ENCODE data around the gene RETN.

The RETN gene

DNA sequence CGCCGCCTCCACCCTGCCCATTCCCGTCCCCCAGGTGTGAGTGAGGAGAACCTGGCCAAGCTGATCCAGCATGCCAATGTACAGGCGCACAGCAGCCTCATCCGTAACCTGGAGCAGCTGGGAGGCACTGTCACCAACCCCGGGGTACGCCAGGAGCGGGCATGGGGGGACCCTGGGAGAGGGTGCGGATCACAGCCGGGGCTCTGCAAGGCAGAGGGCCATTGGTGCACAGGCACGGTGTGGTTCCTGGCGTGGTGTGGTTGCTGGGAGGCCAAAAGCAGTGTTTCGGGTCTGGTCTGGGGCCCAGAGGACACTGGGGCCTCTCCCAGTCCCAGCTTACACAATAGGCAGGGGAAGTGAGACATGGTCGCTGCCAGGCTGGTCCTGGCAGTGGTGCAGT, 23.7 kb upstream of the RETN start:
- H3K4me3 ChIP-seq (replicated peaks; ENCODE audit: low read depth, low read length) = no peak overlapping the region
- no peaks in the 10 kb centered on the region for H3K27me3 ChIP-seq (replicated peaks; ENCODE audit: control insufficient read depth, insufficient read depth, low read length)
- no peak for DNase-seq (ENCODE audit: extremely low read depth, insufficient read length)
- H3K36me3 ChIP-seq (ENCODE audit: control insufficient read depth, insufficient read depth, low read length) = peaks cover 18% of the 10 kb centered on the region
- no peak for TF ChIP-seq CTCF (IDR thresholded peaks at IDR 0.05; ENCODE audit: insufficient read depth, low read length, poor library complexity, severe bottlenecking)

- DNase-seq (ENCODE audit: extremely low read depth, insufficient read length) = no peak
- H3K36me3 ChIP-seq (ENCODE audit: control insufficient read depth, insufficient read depth, low read length) = peaks cover 17% of the 10 kb centered on the region
- H3K4me3 ChIP-seq (replicated peaks; ENCODE audit: low read depth, low read length) = no peak overlapping the region
- no peak for TF ChIP-seq CTCF (IDR thresholded peaks at IDR 0.05; ENCODE audit: insufficient read depth, low read length, poor library complexity, severe bottlenecking)
- no peaks in the 10 kb centered on the region for H3K27me3 ChIP-seq (replicated peaks; ENCODE audit: control insufficient read depth, insufficient read depth, low read length)
Measured at GRCh38 chr19:7645656-7646425, 23.0 kb upstream of the RETN start.

DNA sequence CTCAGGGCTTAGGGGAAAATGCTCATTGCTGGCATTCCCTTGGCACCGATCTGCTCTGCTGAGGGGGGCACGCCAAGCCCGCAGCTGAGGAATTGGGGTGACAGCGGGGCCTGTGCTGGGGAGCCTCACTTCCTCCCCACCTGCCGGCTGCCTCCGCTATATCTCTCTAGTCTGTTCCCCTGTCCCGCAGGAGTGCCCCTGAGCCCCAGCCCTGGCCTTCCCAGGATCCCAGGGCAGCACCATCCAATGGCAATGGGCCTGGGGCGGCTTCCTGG, 22.5 kb upstream of the RETN start:
- no peak for DNase-seq (ENCODE audit: extremely low read depth, insufficient read length)
- Histone ChIP-seq H3K27me3 (replicated peaks; ENCODE audit: control insufficient read depth, insufficient read depth, low read length) (no peaks in the 10 kb centered on the region), H3K4me3 (replicated peaks; ENCODE audit: low read depth, low read length) (no peak overlapping the region), H3K36me3 (ENCODE audit: control insufficient read depth, insufficient read depth, low read length) (peaks cover 17% of the 10 kb centered on the region)
- no peak for TF ChIP-seq CTCF (IDR thresholded peaks at IDR 0.05; ENCODE audit: insufficient read depth, low read length, poor library complexity, severe bottlenecking)

- TF ChIP-seq CTCF (IDR thresholded peaks at IDR 0.05; ENCODE audit: insufficient read depth, low read length, poor library complexity, severe bottlenecking) = no peak
- Histone ChIP-seq H3K4me3 (replicated peaks; ENCODE audit: low read depth, low read length) (no peak overlapping the region), H3K27me3 (replicated peaks; ENCODE audit: control insufficient read depth, insufficient read depth, low read length) (no peaks in the 10 kb centered on the region), H3K36me3 (ENCODE audit: control insufficient read depth, insufficient read depth, low read length) (peaks cover 16% of the 10 kb centered on the region)
- DNase-seq (ENCODE audit: extremely low read depth, insufficient read length) = no peak
Measured at GRCh38 chr19:7647156-7647555, 21.7 kb upstream of the RETN start.

DNA sequence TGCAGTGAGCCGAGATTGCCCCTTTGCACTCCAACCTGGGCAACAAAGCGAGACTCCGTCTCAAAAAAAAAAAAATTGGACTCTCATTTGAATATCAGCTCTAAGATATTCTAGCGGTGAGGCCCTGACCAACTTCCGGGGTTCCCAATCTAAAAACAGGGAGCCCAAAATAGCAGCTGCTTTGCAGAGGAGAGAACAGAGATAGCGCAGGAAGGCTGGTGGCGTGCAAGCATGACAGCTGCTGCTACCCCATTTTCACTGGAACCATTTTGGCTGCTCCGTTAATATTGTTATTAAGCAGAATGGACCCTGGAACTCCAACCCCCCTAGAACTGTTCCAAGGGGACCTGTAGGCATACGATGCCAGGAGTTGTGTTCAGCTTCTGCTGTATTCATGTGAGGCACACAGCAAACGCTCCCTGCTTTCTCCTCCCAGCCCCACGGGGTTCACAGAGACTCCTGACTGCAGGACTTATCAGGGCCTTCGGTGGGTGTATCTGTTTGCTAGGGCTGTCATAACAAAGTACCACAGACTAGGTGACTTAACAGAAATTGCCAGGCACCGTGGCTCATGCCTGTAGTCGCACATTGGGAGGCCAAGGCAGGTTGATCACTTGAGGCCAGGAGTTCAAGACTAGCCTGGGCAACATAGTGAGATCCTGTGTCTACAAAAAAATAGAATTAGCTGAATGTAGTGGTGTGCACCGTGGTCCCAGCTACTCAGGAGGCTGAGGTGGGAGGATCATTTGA, 20.4 kb upstream of the RETN start:
- Histone ChIP-seq H3K4me3 (replicated peaks; ENCODE audit: low read depth, low read length) (no peak overlapping the region), H3K27me3 (replicated peaks; ENCODE audit: control insufficient read depth, insufficient read depth, low read length) (no peaks in the 10 kb centered on the region), H3K36me3 (ENCODE audit: control insufficient read depth, insufficient read depth, low read length) (peaks cover 10% of the 10 kb centered on the region)
- no peak for TF ChIP-seq CTCF (IDR thresholded peaks at IDR 0.05; ENCODE audit: insufficient read depth, low read length, poor library complexity, severe bottlenecking)
- DNase-seq (ENCODE audit: extremely low read depth, insufficient read length) = no peak

Measured in GM06990 (cell line).